Left lung (tissue), 10 donors: ENCODE measurements around the gene PSMB3. TPM values are rescaled to one million over a fixed set of nuclear protein-coding genes. Genes with fewer than 3 reads are reported as not detected.

Experiments
- ATAC-seq: fragments of 200-7000 bp; cut with Tn5 transposase; one replicate; pipeline ENCODE4 v1.9.1; 2020; ENCODE audit warnings: moderate library complexity
- DNase-seq, 4 donors: peaks; one replicate each; pipeline ENCODE4 v3.0.0-alpha.2; 2013 to 2020
- H3K27ac ChIP-seq, 2 donors: fragments of 200-600 bp; sonication (generic) in 1 of 2; one replicate each; pipeline versions ENCODE4 v1.5.0 to v1.8.0; 2020 to 2021
- H3K27me3 ChIP-seq, 2 donors: fragments of 200-600 bp; sonication (generic) in 1 of 2; one replicate each; pipeline versions ENCODE4 v1.5.0 to v1.8.0; 2020 to 2021
- H3K36me3 ChIP-seq, 2 donors: fragments of 200-600 bp; sonication (generic) in 1 of 2; one replicate each; pipeline versions ENCODE4 v1.5.0 to v1.8.0; 2020 to 2021
- H3K4me1 ChIP-seq, 2 donors: fragments of 200-600 bp; one replicate each; pipeline ENCODE4 v1.8.0; 2021
- H3K4me3 ChIP-seq, 2 donors: fragments of 200-600 bp; sonication (generic) in 1 of 2; one replicate each; pipeline versions ENCODE4 v1.5.0 to v1.8.0; 2020 to 2021; ENCODE audit warnings: mild to moderate bottlenecking in 1 of 2
- H3K9me3 ChIP-seq, 2 donors: fragments of 200-600 bp; sonication (generic) in 1 of 2; one replicate each; pipeline versions ENCODE4 v1.5.0 to v1.8.0; 2020 to 2021
- intact Hi-C, 2 donors: fragments of 100-400 bp; cut with DNase I; formaldehyde crosslinking; loops; one replicate each; pipeline versions ENCODE4 v1.11.2 to v1.14.2; 2022
- polyA plus RNA-seq, 6 donors: library from polyadenylated mRNA; unstranded; fragments of 120-200 nt; gene quantifications; one replicate each; pipeline ENCODE4 v1.2.1, GENCODE V29; 2013; ENCODE audit not compliant: insufficient read length in 6 of 6
- total RNA-seq, 2 donors: library from RNA; stranded (reverse); fragmentation: NEBNext Ultra II Directional; extraction: Animal tissue kit (Norgen Biotek cat#: 25700); gene quantifications; one replicate each; pipeline ENCODE4 v1.2.1, GENCODE V29; 2021
- TF ChIP-seq, protein P1 (sequence below), 2 donors: fragments of 200-600 bp; sonication (generic) in 1 of 2; IDR thresholded peaks; one replicate each; pipeline versions ENCODE4 v1.5.0 to v1.8.0; 2021; ENCODE audit warnings: antibody characterized with exemption in 2 of 2
- donor health status: DM: no; HTN: yes; CAD: no.
- donor health status: DM: no; HTN: no; CAD: no.

The PSMB3 gene
- total and polyA plus RNA-seq, 8 donors = 84.9 to 191 (median 90.7) TPM

DNA sequence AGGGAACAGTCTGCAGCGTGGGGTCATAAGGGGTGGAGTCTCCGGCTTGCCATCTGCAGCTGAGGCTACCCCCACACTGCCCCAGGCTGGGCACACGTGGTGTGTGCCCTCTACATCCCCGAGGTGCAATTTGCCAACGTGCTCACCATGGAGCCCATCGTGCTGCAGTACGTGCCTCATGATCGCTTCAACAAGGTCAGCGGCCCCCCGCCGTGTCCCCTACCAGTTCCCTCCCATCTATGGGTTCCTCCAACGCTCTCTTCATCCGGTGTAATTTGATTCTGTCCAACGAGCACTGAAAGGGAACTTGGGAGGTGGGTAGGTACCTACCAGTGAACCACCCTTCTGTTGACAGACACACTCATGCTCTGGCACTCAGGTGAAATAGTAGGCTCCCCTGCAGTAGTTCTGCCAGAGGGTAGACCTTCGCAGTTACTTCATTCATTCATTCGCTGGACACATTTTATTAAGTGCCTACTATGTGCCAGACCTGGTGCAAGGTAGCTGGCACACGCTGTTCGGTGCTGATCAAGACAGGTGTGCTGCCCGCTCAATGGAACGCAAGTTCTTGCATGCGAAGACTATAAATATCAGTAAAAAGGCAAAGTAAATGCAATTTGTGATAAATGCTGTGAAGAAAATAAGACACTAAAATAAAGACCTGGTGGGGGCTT, 44.7 kb upstream of the PSMB3 start:
- Histone ChIP-seq H3K36me3 (peaks cover 0 to 48% of the 10 kb centered on the region in 2 donors), H3K4me1 (peaks cover 8 to 39% of the 10 kb centered on the region in 2 donors), H3K9me3 (no peaks in the 10 kb centered on the region), H3K27ac (no peak overlapping the region), H3K27me3 (no peaks in the 10 kb centered on the region), H3K4me3 (no peak overlapping the region)
- ATAC-seq (no peak), DNase-seq (no peak)
- TF ChIP-seq, protein P1, sequence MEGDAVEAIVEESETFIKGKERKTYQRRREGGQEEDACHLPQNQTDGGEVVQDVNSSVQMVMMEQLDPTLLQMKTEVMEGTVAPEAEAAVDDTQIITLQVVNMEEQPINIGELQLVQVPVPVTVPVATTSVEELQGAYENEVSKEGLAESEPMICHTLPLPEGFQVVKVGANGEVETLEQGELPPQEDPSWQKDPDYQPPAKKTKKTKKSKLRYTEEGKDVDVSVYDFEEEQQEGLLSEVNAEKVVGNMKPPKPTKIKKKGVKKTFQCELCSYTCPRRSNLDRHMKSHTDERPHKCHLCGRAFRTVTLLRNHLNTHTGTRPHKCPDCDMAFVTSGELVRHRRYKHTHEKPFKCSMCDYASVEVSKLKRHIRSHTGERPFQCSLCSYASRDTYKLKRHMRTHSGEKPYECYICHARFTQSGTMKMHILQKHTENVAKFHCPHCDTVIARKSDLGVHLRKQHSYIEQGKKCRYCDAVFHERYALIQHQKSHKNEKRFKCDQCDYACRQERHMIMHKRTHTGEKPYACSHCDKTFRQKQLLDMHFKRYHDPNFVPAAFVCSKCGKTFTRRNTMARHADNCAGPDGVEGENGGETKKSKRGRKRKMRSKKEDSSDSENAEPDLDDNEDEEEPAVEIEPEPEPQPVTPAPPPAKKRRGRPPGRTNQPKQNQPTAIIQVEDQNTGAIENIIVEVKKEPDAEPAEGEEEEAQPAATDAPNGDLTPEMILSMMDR (IDR thresholded peaks at IDR 0.05) = no peak
- intact Hi-C loops = no loop called here

GRCh38 chr17:38709104-38709820, 43.3 kb upstream of the PSMB3 start:
- no peak overlapping the region for H3K27ac ChIP-seq
- intact Hi-C loops = no loop called here

GRCh38 chr17:38709864-38710603, 42.5 kb upstream of the PSMB3 start:
- ATAC-seq (no peak), DNase-seq (no peak)
- H3K9me3 ChIP-seq = no peaks in the 10 kb centered on the region
- TF ChIP-seq, protein P1 (IDR thresholded peaks at IDR 0.05) = no peak
- H3K36me3 ChIP-seq = peaks cover 0 to 70% of the 10 kb centered on the region in 2 donors
- peak overlapping the region in 1 of 2 donors; percentile 18 for H3K27ac ChIP-seq
- H3K4me3 ChIP-seq = no peak overlapping the region
- intact Hi-C loops = no loop called here
- no peaks in the 10 kb centered on the region for H3K27me3 ChIP-seq
- H3K4me1 ChIP-seq = peaks cover 4 to 45% of the 10 kb centered on the region in 2 donors

More at GRCh38 chr17:38709104-38709820, 43.3 kb upstream of the PSMB3 start:
- Histone ChIP-seq H3K4me3 (no peak overlapping the region), H3K36me3 (peaks cover 0 to 62% of the 10 kb centered on the region in 2 donors), H3K4me1 (peaks cover 4 to 45% of the 10 kb centered on the region in 2 donors), H3K9me3 (no peaks in the 10 kb centered on the region), H3K27me3 (no peaks in the 10 kb centered on the region)
- ATAC-seq (no peak), DNase-seq (no peak)
- TF ChIP-seq, protein P1 (IDR thresholded peaks at IDR 0.05) = no peak

GRCh38 chr17:38710604-38710962, 42.0 kb upstream of the PSMB3 start:
- H3K4me3 ChIP-seq = no peak overlapping the region
- intact Hi-C loops = no loop called here
- peaks cover 4 to 45% of the 10 kb centered on the region in 2 donors for H3K4me1 ChIP-seq
- no peaks in the 10 kb centered on the region for H3K9me3 ChIP-seq
- ATAC-seq (no peak), DNase-seq (no peak)
- no peaks in the 10 kb centered on the region for H3K27me3 ChIP-seq
- H3K27ac ChIP-seq = no peak overlapping the region
- peaks cover 0 to 75% of the 10 kb centered on the region in 2 donors for H3K36me3 ChIP-seq
- TF ChIP-seq, protein P1 (IDR thresholded peaks at IDR 0.05) = no peak

GRCh38 chr17:38710985-38711384, 41.6 kb upstream of the PSMB3 start:
- intact Hi-C loops = no loop called here
- Histone ChIP-seq H3K36me3 (peaks cover 0 to 79% of the 10 kb centered on the region in 2 donors), H3K9me3 (no peaks in the 10 kb centered on the region), H3K4me1 (peaks cover 4 to 43% of the 10 kb centered on the region in 2 donors), H3K27me3 (no peaks in the 10 kb centered on the region), H3K4me3 (no peak overlapping the region), H3K27ac (no peak overlapping the region)
- ATAC-seq (no peak), DNase-seq (no peak)
- TF ChIP-seq, protein P1 (IDR thresholded peaks at IDR 0.05) = no peak
